Stimulated activated CD4-positive, alpha-beta T cell treated with anti-CD3 and anti-CD28 coated beads, Interleukin-4, amount 100 ng/mL, for 48 hours (primary cell): ENCODE data around the gene MTMR1.
A peak's percentile ranks its signal among the peaks of the same experiment; 100 is the strongest.

ENCODE experiments used
- DNase-seq, 2 donors: peaks; one replicate each; pipeline ENCODE4 v3.0.0-alpha.2; 2020; ENCODE audit warnings: low read depth in 2 of 2

The MTMR1 gene

DNA sequence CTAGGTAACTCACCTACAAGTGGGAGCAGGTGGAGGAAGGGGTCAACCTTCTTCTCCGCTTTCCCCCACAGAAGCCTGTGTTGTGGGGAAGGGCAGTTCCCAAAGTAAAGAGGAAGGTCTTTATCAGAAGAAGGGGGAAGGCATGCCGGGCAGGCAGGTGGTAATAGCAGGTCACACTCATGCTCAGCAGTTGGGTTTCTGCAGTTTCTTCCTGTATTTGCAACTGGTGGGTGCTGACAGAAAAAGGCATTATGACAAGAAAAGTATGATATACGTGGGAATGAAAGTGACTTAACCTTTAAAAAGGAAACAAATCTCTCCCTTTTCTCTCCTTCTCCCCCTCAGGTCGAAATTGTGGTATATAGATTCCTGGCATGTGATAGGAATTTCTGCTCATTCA lies 3.7 kb downstream of the MTMR1 start:
- no peak for DNase-seq

GRCh38 chrX:150697641-150698040 lies 4.4 kb downstream of the MTMR1 start:
- DNase-seq: peak in 1 of 2 donors; percentile 4

DNA sequence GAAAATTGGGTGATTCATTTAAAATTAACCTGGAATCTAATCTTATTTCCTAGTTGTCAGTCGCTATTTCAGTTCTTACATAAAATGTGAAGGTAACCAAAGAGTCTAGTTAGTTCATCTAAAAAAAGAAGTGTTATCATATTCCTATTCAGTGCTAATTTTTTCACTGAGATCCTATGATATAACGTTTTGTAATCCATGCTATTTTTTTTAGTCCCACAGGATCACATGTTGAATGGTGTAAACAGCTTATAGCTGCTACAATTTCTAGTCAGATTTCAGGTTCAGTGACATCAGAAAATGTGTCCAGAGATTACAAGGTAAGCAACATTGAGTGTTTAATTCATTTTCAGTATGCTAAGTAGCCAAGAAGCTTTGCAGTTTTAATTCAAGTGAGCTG lies 5.8 kb downstream of the MTMR1 start:
- no peak for DNase-seq

DNA sequence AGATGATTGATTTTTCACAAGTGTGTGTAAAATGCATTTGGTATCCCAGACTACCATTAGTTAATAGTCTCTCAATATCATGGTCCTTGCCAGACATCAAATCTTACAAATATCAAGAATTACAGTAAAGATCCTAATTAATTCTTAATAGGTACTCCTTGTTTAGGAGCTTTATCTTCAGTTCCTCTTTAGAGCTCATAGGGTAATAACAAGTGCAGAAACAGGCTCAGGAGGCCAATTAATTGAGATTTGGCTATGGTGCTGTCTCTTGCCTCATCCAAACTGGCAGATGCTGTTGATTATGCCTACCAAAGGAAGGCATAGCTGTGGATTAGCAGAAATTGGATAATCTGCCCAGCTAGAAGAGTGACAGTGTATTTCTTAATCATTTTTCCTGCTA lies 6.9 kb downstream of the MTMR1 start:
- DNase-seq: no peak

- no peak for DNase-seq
These were observed 8.2 kb downstream of the MTMR1 start for GRCh38 chrX:150701377-150701776.

DNA sequence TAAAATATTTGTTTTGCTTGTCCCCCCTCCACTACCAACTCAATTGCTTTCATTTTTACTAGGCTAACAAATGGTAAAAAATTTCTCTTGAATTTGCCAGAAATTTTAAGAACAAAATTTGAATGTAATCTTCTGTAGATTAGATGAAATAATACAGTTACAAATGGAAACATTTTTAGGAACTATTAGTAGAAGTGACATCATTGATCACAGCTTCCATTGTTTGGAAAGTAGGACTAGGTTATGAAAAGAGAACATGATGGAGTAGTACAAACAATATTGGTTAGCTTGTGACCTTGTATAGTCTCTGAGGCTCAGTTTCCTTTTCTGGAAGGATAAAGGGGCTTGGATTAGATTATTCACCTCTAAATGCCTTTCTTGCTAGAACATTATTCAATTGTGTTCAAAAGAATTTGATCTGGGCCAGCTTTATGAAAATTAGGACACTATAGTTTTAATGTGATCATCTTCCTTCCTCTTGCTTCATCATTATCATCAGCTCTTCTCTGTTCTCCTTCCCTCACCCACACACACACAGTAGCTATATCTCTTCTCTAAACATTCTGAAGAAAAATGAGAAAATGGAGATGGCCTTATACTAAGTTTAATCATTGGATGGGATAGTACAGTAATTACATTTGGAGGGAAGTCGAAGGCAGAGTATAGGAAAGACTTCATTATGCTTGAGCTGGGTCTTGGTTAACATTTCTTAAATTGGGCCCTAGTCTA lies 9.9 kb downstream of the MTMR1 start:
- no peak for DNase-seq

DNA sequence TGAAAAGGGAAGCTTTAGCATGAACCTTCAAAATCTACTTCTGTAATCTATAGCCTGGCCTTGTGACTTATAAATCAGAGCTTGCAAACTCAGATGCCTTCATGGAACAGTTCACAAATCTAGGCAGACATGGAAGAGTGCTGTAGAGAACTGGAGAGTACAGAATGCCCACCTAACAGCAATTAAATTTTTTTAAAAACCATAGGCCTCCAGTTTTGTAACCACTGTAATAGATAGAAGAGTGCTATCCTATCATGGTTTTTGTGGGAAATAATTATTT lies 10.4 kb downstream of the MTMR1 start:
- DNase-seq: no peak

DNA sequence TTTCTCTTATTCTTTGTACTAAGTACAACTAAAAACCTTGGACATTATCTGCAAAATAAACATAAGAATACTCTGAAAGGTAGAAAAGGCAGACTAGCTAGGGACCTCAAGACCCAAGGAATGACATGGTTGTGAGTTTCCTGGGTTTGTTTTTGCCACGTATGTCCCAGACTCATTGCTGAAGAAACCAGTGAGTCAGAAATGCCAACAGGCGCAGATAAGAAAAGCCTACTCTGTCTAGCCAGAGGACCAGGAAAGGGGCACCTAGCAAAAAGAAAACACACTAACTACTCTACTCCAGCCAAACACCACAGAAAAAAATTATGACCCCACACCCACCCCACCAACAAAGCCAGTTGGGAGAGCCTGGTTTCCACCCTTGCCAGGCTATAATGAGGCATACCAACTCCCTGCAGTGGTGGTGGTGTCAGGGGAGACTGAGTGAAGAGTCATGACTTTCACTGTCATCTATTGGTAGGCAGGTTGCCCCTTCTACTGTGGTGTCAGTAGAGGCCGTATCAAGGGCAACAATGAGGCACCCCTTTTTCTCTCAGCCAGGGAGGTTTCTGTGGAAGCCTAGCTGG lies 10.9 kb downstream of the MTMR1 start:
- peak in 1 of 2 donors; percentile 19 for DNase-seq

GRCh38 chrX:150712619-150713018 lies 19.4 kb downstream of the MTMR1 start:
- no peak for DNase-seq

GRCh38 chrX:150715184-150715583 lies 22.0 kb downstream of the MTMR1 start:
- no peak for DNase-seq

DNA sequence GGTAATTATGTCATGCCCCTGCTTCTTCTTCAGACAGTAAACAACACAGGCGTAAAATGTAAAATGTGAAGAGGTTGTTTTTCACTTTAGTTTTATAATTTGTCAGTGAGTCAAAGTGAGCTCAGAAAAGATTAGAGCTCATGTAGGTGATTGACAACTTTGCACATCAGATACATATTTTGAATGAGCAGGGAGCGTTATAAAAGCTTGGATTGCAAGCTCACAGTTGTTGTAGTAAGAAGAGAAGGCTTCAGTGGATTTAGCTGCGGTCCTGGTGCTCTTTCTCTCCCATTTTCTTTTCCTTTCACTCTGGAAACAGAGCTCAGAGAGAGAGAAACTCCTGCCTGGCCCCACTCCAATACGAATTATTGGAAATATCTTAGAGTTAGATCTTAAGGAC lies 26.4 kb downstream of the MTMR1 start:
- no peak for DNase-seq

DNA sequence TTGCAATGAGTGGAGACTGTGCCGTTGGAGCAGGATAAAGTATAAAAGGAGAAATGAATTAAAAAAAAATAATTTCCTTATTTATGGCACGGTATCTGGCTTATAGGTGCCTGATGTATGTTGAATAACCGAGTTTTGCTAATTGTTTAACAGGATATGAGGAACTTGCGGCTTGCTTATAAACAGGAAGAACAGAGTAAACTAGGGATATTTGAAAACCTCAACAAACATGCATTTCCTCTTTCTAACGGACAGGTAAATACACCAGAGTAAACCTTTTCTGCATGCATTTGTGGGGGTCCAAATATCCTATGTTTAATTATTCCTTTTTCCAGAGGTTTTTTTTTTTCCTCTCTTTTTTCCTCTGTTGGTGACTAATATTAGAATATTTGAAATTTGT lies 36.8 kb downstream of the MTMR1 start:
- no peak for DNase-seq

DNA sequence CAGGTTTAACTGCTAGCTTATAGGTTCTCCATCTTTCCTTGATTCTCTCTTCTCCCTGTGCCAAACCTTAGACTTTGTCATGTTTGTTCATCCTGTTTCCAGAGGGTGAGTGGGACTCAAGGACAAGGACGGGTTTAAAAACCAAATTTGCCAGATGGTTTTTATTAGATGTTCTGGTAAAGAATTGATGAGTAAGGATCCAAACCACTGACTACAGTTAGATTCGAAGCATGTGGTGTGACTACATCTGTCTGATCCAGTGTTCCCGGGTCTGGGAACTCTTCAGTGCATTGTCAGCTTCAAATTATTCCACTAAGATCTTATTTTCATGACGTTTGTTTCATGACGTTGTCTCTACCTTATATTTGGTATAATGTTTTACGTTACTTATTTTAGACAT lies 37.5 kb downstream of the MTMR1 start:
- DNase-seq: no peak

GRCh38 chrX:150731795-150732194 lies 38.6 kb downstream of the MTMR1 start:
- peak; percentile 40 to 54 for DNase-seq

- no peak for DNase-seq
These were observed 43.3 kb downstream of the MTMR1 start for GRCh38 chrX:150736475-150736874.

DNA sequence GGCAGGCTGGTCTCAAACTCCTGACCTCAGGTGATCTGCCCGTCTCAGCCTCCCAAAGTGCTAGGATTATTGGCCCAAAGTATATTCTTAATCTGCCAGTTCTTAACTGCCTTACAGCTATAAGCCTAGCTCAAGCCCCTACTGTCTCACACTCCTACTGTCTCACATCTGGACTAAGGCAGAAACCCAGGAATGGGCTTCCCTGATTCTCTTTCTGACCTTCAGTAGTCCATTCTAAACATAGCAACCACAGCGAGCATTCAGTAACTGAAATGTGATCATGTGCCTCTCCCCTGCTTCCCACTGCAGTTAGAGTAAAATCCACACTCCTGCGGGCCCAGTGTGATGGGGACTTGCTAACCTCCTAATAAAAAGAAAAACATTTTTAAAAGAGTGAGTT lies 58.9 kb downstream of the MTMR1 start:
- no peak for DNase-seq

DNA sequence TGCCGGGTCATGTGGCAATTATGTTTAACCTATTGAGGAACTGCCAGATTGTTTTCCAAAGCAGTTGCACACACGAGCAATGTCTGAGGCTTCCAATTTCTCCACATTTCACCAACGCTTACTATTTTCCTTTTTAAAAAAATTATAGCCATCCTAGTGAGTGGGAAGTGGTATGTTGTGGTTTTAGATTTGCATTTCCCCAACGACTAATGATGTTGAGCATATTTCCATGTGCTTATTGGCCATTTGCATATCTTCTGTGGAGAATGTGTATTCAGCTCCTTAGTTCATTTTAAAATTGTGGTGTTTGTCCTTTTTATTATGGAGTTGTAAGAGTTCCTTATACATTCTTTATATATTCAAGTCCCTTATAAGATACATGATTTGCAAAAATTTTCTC lies 60.2 kb downstream of the MTMR1 start:
- DNase-seq: no peak

DNA sequence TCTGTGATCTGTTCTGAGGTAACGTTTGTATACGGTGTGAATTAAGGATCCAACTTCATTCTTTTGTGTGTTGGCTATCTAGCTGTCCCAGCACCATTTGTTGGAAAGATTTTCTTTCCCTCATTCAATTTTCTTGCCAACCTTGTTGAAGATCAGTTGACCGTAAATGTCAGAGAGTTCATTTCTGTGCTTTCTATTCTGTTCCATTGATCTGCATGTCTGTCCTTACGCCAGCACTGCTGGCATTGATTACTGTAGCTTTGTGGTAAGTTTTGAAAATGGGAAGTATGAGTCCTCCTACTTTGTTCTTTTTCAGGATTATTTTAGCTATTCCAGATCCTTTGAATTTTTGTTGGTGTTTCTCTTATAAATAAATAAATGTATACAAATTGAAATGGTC lies 60.8 kb downstream of the MTMR1 start:
- DNase-seq: no peak

GRCh38 chrX:150757371-150757770 lies 64.2 kb downstream of the MTMR1 start:
- DNase-seq: no peak

GRCh38 chrX:150759568-150760416 lies 66.6 kb downstream of the MTMR1 start:
- DNase-seq: no peak

GRCh38 chrX:150761176-150761818 lies 68.1 kb downstream of the MTMR1 start:
- DNase-seq: no peak

DNA sequence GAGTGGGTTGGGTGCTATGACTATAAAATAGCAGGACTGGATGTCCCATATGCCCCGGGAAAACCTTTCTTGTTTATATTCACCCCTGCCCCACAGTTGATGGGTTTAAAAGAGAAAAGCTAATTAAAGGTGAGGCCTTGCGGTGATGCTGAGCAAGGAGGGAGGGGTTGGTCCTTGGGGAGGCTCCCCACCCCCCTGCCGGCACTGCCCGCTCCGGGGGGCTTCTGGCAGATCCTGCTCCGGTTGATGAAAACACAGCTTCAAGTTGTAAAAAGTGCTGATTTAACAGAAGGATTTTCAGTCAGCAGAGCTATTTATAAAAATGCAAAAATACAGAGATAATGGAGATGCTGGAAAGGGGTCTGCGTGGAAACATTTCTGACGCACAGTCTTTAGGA lies 68.6 kb downstream of the MTMR1 start:
- no peak for DNase-seq
